RWPE2 (cell line): ENCODE results near the gene ZC3H18.

Experiments used
- ATAC-seq: fragments of 200-7000 bp; cut with Tn5 transposase; 3 replicates; pipeline ENCODE4 v1.9.1; 2021; ENCODE audit warnings: low read depth
- DNase-seq: peaks from one replicate; pipeline ENCODE4 v3.0.0-alpha.2; 2020; ENCODE audit warnings: low spot score
- H3K27ac ChIP-seq: fragments of 450-650 bp; 2 replicates; pipeline ENCODE4 v1.5.1; 2017; ENCODE audit warnings: mild to moderate bottlenecking; ENCODE audit not compliant: poor library complexity, severe bottlenecking
- H3K27me3 ChIP-seq: fragments of 250-450 bp; sonication (Bioruptor Pico); 2 replicates; pipeline ENCODE4 v1.5.1; 2021; ENCODE audit warnings: mild to moderate bottlenecking, moderate library complexity; ENCODE audit not compliant: insufficient read depth, poor library complexity, severe bottlenecking
- H3K36me3 ChIP-seq: fragments of 250-450 bp; sonication (Bioruptor Pico); 2 replicates; pipeline ENCODE4 v1.5.1; 2020; ENCODE audit warnings: low read depth, mild to moderate bottlenecking, moderate library complexity
- H3K4me1 ChIP-seq: fragments of 250-450 bp; sonication (Bioruptor Pico); 2 replicates; pipeline ENCODE4 v1.5.1; 2021; ENCODE audit warnings: mild to moderate bottlenecking, moderate library complexity; ENCODE audit not compliant: insufficient read depth, poor library complexity, severe bottlenecking
- H3K4me3 ChIP-seq: fragments of 250-450 bp; sonication (Bioruptor Pico); 2 replicates; pipeline ENCODE4 v1.5.1; 2021; ENCODE audit warnings: mild to moderate bottlenecking, moderate library complexity; ENCODE audit not compliant: severe bottlenecking
- H3K9me3 ChIP-seq: fragments of 250-450 bp; sonication (Bioruptor Pico); 2 replicates; pipeline ENCODE4 v1.5.1; 2021; ENCODE audit warnings: mild to moderate bottlenecking, moderate library complexity; ENCODE audit not compliant: severe bottlenecking
- TF ChIP-seq, protein P1 (sequence below): fragments of 450-650 bp; IDR thresholded peaks from one replicate; pipeline ENCODE4 v1.5.1; 2017; ENCODE audit warnings: mild to moderate bottlenecking, moderate library complexity; ENCODE audit not compliant: poor library complexity, severe bottlenecking

Gene ZC3H18

DNA sequence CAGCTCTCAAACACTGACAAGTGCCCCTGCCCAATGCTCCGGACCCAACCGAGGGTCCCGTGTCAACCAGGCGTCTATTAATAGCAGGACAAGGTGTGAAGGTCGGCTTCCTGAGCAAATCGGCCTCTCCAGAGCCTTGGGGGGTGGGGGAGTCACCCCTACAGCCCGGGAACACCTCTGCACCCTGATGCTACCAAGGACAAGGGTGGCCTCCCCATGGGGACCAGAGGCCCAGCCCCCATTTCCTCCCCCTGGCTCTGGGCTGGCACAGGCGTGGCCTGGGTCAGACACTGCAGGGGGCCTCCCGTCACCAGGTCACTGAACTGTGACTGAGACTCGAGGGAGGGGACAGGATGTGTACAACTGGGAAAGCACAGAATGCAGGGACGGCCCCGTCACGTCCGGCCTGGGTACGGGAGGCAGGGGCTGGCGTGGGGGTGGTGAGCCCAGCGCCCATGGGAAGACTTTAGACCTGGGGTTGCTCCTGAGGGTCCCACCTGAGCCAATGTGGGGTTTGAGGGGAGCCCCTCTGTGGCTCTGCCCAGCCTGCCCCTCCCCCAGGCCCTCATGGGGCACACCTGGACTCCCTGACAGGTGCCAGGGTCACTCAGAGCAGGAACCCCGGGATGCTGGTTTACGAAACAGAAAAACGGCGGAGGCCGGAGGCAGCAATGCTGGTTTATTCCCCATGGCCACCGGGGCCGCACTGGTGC, 81.2 kb downstream of the ZC3H18 start:
- DNase-seq, result no peak
- Histone ChIP-seq H3K27ac (peak overlapping the region; percentile 38), H3K36me3 (peaks cover 49% of the 10 kb centered on the region)

DNA sequence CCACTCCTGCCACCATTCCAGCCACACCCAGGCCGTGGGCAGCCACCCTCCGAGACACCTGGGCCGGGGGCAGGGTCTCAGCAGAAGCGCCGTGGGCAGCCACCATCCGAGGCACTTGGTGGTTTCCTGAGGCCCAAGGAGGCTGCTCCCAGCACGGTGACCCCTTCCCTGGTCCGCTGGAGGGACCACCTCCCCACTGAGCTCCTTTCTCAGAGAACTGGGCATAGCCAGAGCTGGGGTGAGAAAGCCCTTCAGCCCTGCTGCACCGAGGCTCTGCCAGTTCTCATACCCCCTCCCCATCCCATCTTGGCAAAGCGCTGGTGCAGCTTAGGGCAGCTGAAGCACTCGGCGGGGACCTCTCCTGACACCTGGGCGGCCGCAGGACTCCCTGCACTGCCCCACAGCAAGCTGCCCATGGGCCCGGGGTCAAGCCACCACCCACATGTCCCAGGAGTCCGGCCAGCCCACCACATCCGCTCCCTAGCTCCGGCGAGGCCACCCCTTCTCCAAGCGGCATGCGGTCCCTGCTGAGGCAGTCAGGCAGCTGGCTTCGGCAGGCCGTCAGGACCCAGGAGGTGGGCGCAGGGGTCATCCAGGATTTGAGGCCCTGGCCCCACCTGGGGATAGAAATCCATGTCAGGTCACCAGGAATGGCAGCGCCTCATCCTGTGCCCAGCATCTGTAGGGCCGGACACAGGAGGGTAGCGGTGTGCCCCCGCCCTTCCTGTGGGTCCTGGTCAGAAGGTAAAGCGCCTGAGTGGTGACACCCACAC, 82.0 kb downstream of the ZC3H18 start:
- DNase-seq (no peak), ATAC-seq (no peak)
- H3K4me1 ChIP-seq, result no peaks in the 10 kb centered on the region
- H3K27ac ChIP-seq, result no peak overlapping the region
- peaks cover 56% of the 10 kb centered on the region for H3K36me3 ChIP-seq
- H3K9me3 ChIP-seq, result no peaks in the 10 kb centered on the region
- H3K27me3 ChIP-seq, result no peaks in the 10 kb centered on the region
- no peak overlapping the region for H3K4me3 ChIP-seq
- TF ChIP-seq, protein P1, sequence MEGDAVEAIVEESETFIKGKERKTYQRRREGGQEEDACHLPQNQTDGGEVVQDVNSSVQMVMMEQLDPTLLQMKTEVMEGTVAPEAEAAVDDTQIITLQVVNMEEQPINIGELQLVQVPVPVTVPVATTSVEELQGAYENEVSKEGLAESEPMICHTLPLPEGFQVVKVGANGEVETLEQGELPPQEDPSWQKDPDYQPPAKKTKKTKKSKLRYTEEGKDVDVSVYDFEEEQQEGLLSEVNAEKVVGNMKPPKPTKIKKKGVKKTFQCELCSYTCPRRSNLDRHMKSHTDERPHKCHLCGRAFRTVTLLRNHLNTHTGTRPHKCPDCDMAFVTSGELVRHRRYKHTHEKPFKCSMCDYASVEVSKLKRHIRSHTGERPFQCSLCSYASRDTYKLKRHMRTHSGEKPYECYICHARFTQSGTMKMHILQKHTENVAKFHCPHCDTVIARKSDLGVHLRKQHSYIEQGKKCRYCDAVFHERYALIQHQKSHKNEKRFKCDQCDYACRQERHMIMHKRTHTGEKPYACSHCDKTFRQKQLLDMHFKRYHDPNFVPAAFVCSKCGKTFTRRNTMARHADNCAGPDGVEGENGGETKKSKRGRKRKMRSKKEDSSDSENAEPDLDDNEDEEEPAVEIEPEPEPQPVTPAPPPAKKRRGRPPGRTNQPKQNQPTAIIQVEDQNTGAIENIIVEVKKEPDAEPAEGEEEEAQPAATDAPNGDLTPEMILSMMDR, result no peak

More for the DNA sequence above, 81.2 kb downstream of the ZC3H18 start:
- Histone ChIP-seq H3K4me1 (no peaks in the 10 kb centered on the region), H3K4me3 (peak overlapping the region; percentile 42), H3K9me3 (no peaks in the 10 kb centered on the region), H3K27me3 (no peaks in the 10 kb centered on the region)
- ATAC-seq, result no peak; the same call in 2 of the 3 replicates
- TF ChIP-seq, protein P1, result no peak

DNA sequence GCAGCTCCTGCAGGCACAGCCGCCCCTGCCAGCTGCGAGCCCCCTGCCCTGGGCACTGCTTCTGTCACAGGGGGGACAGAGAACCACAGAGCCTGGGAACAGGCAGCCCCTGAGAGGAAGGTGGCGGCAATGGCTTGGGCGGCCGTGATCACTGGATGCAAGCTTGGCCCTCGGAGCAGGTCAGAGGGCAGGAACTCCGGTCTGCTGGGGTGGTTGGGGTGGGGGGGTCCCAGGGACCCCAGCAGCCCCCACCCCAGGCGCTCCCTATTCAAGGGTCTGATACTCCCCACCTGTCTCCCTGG, 82.5 kb downstream of the ZC3H18 start:
- ATAC-seq (no peak), DNase-seq (no peak)
- Histone ChIP-seq H3K27ac (no peak overlapping the region), H3K4me1 (no peaks in the 10 kb centered on the region), H3K36me3 (peaks cover 62% of the 10 kb centered on the region), H3K4me3 (no peak overlapping the region), H3K27me3 (no peaks in the 10 kb centered on the region), H3K9me3 (no peaks in the 10 kb centered on the region)
- TF ChIP-seq, protein P1, result no peak

DNA sequence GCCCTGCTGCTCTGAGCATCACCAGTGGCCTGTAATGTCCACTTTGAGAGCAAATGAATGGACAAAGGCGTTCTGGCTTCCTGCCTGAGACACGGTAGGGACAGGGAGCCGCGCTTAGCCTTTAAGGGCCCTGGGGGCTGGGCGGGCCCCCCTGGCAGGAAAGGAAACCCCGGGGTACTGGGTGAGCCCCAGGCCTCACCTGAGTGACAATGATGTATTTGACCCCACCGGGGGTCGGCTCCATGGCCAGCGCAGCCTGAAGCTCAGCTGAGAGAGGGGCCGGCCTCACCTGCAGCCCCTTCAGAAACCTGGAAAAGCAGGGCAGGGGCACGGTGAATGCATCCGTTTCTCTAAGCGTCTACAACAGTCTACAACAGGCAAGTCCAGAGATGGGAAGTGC, 82.9 kb downstream of the ZC3H18 start:
- ATAC-seq, result no peak
- peaks cover 66% of the 10 kb centered on the region for H3K36me3 ChIP-seq

More for the DNA sequence above, 82.9 kb downstream of the ZC3H18 start:
- Histone ChIP-seq H3K27ac (no peak overlapping the region), H3K27me3 (no peaks in the 10 kb centered on the region), H3K4me1 (no peaks in the 10 kb centered on the region), H3K4me3 (no peak overlapping the region), H3K9me3 (no peaks in the 10 kb centered on the region)
- no peak for DNase-seq
- TF ChIP-seq, protein P1, result no peak
